GM12892 (cell line): ENCODE results near the gene SIT1.
"Not testable (repeated sequence)": the region's sequence is repeated elsewhere in the genome, so short reads cannot be mapped to it uniquely, and the experiment has no call there.

ENCODE experiments used
- POLR2A ChIP-seq: IDR thresholded peaks from 2 replicates; pipeline ENCODE4 v1.6.1; 2011; ENCODE audit warnings: low read depth, low read length, control low read depth
- POLR2AphosphoS5 ChIP-seq: IDR thresholded peaks from 2 replicates; pipeline ENCODE4 v1.6.1; 2011; ENCODE audit warnings: low read depth, low read length, control low read depth
- TAF1 ChIP-seq: IDR thresholded peaks from 2 replicates; pipeline ENCODE4 v1.6.1; 2011; ENCODE audit warnings: low read depth, mild to moderate bottlenecking, control low read depth, low read length, borderline replicate concordance

GRCh38 chr9:35641478-35641877, 9.3 kb downstream of the SIT1 start:
- TF ChIP-seq POLR2A, POLR2AphosphoS5, TAF1: not testable (repeated sequence)
